Heart left ventricle (tissue), 13 donors: ENCODE measurements around the gene BTBD2.
"Not testable (repeated sequence)": the region's sequence is repeated elsewhere in the genome, so short reads cannot be mapped to it uniquely, and the experiment has no call there.

Experiments used
- POLR2A ChIP-seq, 2 donors: fragments of 450-650 bp; IDR thresholded peaks; one replicate each; pipeline ENCODE4 v1.6.1; 2017; ENCODE audit warnings: antibody characterized with exemption in 2 of 2, mild to moderate bottlenecking in 2 of 2, moderate library complexity in 2 of 2
- TF ChIP-seq, protein P1 (sequence below), 12 donors: fragments of 200-600 bp; sonication (generic) in 4 of 12; IDR thresholded peaks; one replicate each; pipeline versions ENCODE4 v1.5.0 to v1.8.0; 2018 to 2022; ENCODE audit warnings: antibody characterized with exemption in 12 of 12, mild to moderate bottlenecking in 5 of 12
- donor health status: ischemic (EF 13 %, LVEDD 7.1; RV severe dilation, severe dysfunction).
- donor health status: DM: no; HTN: yes; CAD: no.
- donor health status: DM: no; HTN: no; CAD: no.
- donor health status: ischemic (EF 25% LVEDD 6.9; RV normal size, moderate dysfunction).
- donor health status: ischemic (EF 25% LVEDD 5.7; RV mildly dilated, moderate dysfunction).
- donor health status: ischemic (EF 35%, LVEDD 5.7; RV mildly dilated, moderate dysfunction).
- donor health status: nonischemic (EF 11% LVEDD 7.7; RV severe dilation, severe dysfunction).
- donor health status: DM: yes; HTN: yes; CAD: no.
- donor health status: PGD.
- donor health status: ischemic (EF 29% LVEDD 5.4; RV normal size, mild dysfunction).
- donor health status: nonischemic (EF 23%, LVEDD 6.1; RV moderate dilation, normal function).

DNA sequence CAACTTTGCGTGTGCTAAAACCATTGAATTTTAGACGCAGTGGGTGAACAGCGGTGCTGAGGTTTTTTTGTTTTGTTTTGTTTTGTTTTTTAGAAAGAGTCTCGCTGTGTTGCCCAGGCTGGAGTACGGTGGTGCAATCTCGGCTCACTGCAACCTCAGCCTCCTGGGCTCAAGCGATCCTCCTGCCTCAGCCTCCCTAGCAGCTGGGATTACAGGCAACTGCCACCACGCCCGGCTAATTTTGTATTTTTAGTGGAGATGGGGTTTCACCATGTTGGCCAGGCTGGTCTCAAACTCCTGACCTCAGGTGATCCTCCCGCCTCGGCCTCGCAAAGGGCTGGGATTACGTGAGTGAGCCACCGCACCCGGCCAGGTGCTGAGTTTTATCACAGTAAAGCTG is 18.7 kb upstream of the BTBD2 start:
- TF ChIP-seq, protein P1, sequence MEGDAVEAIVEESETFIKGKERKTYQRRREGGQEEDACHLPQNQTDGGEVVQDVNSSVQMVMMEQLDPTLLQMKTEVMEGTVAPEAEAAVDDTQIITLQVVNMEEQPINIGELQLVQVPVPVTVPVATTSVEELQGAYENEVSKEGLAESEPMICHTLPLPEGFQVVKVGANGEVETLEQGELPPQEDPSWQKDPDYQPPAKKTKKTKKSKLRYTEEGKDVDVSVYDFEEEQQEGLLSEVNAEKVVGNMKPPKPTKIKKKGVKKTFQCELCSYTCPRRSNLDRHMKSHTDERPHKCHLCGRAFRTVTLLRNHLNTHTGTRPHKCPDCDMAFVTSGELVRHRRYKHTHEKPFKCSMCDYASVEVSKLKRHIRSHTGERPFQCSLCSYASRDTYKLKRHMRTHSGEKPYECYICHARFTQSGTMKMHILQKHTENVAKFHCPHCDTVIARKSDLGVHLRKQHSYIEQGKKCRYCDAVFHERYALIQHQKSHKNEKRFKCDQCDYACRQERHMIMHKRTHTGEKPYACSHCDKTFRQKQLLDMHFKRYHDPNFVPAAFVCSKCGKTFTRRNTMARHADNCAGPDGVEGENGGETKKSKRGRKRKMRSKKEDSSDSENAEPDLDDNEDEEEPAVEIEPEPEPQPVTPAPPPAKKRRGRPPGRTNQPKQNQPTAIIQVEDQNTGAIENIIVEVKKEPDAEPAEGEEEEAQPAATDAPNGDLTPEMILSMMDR (IDR thresholded peaks at IDR 0.05), result not testable (repeated sequence)
- not testable (repeated sequence) for TF ChIP-seq POLR2A (IDR thresholded peaks at IDR 0.05)
